Activated T-cell treated with anti-CD3 and anti-CD28 coated beads, Interleukin-2, amount 50 U/mL, for 48 hours (primary cell): ENCODE data around the gene CAMKMT.

ENCODE experiments used
- DNase-seq, 2 experiments: peaks; one replicate each; pipeline ENCODE4 v3.0.0-alpha.2; 2020

CAMKMT gene

DNA sequence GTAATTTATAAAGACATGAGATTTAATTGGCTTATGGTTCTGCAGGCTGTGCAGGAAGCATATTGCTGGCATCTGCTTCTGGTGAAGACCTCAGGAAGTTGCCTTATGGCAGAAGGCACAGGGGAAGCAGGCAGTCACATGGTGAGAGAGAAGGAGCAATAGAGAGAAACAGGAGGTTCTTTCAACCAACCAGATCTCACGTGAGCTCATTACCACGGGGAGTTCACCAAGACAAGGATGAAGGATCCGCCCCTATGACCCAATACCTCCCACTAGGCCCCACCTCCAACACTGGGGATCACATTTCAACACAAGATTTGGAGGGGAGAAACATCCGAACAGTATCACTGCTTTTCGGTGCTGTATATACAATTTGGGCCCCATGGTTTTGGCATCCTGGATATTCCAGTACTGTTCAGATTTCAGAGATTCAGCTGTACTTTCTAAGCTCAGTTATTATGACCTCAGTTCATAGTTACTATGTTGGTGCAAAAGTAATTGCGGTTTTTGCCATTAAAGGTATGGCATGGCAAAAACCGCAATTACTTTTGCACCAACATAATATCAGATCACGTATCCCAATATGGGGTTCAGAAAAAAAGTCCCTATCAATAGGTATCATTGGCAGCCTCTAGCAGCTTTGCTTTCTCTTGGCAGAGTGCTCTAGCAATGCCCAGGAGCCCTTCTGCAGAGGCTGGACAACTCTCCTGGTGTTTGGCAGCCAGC is 390.2 kb downstream of the CAMKMT start:
- no peak for DNase-seq

DNA sequence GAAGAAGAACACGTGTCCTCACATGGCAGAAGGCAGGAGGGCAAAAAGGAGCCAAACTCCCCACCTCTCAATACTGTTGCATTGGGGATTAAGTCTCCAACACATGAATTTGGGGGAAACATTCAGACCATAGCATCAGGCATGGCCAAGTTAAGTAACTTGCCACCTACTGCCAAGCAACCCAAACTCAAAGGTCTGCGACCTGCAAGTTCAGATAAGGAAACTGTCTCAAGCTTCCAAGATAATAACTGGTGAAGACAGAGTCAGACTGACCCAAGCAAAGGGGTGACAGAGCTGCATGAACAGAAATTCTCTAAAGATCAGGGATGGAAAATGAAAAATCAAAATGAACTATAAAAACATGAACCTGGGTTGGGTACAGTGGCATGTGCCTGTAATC is 391.0 kb downstream of the CAMKMT start:
- DNase-seq: no peak

DNA sequence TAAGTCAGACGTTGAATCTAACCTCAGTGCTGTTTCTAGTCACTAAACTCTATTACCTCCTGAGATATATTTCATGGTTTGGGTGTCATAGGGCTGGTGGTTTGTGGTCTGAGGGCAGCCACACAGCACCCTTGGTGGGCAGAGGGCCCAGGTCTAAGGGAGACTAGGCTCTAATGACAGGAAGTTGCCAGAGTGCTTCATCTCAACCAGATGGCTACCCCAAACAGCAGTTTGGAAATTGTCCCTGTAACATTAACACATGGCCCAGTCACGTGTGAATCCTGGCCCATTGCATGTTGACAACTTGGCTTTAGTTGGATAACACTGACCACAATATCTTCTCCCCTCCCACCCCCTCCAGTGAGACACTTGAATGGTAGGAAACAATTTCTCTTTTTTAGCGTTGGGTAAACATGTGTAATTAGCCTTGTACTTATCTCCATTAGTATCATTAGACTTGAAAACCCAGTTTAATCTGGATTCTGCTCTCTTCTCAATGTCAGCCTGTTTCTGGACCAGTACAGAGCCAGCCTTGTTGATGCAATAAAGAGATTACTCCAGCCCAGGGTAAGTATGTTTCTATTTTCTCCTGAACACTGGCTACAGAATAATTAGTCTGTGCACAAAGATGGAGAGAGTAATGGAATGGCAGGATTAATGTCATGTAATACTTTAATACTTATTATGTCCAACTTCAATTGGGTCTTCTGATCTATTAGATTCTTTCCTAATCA is 392.0 kb downstream of the CAMKMT start:
- DNase-seq: peak; percentile 35 to 36

DNA sequence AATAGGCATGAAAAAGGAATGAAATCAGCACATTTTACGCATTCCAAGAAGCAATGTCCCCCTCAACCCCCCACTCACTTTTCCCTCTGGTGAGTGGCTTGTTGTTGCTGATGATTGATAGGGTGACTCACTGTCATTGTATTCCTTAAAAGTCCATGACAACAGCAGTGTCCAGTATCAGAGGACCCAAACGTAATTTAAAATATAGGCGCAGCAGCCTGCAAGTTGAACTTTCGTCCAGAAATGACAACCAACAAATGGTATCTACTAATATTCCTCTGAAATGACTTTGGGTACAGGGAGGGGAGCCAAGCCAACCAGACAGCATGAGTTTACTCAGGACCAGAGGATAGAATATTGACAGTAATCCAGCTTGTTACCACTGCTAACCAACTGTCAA is 396.8 kb downstream of the CAMKMT start:
- no peak for DNase-seq

DNA sequence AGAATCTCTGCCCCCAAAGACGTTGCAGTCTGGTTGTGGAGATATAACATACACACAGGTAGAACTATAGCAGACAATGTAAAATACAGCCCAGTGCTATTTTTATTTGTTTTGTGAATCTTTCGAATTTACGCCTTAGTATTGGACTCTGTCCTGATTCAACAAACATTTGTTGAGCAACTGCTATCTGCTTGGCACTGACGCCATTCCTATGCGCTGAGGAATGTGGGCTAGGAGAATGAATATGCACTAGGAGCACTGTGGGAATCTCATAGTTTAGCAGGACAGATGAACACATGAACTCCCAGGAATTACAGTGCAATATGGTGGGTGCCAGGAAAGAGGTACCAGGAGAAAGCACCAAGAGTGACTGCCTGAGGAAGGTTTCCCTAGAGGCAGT is 398.1 kb downstream of the CAMKMT start:
- DNase-seq: no peak

DNA sequence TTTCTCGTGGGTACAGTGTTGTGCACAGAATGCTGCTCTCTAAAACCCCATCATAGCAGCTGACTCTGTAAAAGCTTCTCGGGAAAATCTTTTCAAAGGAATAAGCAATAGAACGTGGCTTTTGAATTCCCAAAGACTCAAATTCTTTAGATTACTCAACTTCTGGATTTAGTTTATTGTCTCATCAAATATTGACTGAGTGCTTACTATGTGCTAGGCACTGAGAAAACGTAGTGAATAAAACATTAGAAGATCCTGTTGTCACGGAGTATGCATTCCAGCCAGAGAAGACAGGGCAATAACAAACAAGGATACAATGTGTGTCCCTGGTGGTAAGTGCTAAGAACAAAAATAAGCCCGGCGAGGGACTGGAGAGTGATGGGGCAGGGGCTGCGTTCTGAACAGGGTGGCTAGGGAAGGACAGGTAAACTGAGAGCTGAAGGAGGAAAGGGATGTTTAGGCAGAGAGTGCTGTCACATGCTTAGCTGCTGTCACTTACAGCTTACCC is 401.6 kb downstream of the CAMKMT start:
- DNase-seq: no peak

DNA sequence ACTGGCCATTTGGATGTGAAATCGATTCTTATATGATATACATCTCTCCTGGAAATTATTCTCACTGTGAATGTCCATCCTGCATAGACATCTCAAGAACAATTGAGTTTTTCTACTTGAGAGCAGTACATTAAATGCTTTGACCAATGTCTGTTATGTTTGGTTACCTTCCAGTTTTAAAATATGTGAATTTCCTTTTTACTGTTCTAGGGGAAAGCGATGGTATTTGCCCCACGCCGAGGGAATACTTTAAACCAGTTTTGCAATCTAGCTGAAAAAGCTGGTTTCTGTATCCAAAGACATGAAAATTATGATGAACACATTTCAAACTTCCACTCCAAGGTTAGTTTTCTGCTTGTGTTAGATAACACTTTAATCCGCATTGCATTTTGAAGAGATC is 404.5 kb downstream of the CAMKMT start:
- DNase-seq: no peak

DNA sequence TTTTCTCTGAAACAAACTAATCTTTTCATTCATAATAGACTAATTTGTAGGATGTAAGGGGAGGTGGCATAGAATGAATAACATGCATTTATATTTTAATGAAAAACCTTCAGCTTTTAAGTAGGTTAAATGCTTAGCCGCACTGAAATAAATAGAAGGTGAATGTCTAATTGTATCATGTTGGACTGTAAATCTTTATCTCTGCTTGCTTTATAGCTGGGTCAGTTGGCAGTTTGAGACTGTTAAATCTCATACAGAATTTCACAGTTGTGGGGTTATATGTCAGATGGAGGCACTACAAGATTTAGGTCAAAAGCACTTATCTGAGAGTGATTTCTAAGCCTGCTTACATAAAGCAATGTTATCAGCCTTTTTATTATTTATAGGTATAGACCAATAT is 405.0 kb downstream of the CAMKMT start:
- DNase-seq: no peak

DNA sequence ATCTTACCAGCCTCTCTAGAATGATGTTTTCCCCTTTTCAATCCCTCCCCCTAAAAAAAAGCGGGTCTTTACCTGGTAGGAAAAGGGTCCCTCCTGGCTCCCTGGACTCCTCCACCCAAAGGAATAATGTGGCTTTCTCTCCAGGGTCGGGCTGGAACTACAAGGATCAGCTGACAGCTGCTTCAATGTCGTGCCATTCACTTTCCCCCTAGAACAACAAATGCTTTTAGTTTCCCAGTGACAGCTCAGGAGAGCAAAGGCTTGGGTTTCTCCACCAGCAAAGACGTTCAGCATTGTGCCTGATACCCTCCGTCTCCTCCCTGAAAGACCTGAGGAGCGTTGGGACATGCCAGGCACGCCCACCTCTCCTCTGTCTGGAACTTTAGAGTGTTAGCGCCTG is 405.9 kb downstream of the CAMKMT start:
- no peak for DNase-seq

DNA sequence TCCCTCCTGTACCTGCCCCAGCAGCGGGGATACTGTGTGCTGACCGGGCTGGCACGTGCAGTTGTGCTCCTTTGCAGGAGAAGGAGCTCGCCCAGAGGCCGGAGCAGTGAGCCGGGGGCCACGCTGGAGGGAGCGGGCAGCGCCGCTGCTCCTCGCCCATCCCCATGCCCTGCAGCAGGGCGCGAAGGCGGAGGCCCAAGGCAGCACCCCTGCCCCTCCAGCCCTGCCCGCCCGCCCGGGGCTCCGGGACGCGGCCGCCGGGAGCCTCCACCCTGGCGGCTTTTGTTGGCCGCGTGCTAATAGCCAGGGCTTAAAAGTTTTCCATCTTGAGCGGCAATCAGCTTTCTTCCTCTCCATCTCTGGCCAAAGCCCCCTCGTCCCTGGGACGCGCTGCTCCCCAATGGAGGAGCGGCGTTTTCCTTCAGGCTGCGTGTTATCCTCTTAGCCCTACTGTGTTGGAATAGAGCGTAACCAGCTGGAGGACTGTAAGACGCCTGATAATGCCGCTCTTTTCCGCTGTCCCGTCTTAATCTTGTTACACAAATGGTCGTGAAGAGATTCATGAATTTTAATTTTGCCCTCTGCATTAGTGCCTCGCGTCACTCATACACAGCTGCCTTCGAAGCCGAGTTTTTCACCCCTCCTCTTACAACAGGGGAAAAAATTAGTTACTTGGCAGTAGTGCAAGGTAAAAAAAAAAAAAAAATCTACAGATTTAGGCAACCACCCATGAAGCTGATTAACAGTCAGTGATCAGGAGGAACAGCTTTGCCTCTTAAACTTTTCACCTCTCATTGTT is 406.9 kb downstream of the CAMKMT start:
- no peak for DNase-seq

DNA sequence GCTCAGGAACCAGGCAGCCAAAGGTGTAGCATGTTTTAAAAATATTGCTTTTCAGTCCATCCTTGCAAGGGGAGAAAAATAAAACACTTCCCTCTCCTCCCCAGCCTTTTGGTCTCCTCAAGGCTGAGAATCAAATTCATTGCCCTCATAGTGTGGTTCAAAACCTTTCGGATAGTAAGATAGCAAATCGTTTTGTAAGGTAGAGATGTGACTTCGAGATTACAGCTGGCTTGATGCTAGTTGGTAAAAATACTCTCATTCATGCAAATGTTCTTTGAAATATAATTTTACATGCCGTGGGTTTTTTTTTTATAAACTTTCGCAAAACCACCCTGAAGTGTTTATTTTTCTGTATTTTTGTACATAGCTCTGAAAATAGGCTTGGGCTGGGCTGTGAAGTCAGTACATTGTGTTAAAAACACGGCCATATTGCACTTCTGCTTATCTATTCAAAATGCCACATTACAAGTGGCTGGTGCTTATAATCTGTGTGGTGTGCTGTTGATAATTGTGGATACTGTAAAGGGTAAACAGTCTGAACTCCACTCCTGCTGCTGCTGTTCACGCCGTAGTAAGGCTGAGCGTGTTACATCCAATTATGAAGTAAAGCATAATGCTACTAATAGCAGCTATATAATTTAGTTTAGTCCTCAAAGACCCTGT is 407.7 kb downstream of the CAMKMT start:
- no peak for DNase-seq

DNA sequence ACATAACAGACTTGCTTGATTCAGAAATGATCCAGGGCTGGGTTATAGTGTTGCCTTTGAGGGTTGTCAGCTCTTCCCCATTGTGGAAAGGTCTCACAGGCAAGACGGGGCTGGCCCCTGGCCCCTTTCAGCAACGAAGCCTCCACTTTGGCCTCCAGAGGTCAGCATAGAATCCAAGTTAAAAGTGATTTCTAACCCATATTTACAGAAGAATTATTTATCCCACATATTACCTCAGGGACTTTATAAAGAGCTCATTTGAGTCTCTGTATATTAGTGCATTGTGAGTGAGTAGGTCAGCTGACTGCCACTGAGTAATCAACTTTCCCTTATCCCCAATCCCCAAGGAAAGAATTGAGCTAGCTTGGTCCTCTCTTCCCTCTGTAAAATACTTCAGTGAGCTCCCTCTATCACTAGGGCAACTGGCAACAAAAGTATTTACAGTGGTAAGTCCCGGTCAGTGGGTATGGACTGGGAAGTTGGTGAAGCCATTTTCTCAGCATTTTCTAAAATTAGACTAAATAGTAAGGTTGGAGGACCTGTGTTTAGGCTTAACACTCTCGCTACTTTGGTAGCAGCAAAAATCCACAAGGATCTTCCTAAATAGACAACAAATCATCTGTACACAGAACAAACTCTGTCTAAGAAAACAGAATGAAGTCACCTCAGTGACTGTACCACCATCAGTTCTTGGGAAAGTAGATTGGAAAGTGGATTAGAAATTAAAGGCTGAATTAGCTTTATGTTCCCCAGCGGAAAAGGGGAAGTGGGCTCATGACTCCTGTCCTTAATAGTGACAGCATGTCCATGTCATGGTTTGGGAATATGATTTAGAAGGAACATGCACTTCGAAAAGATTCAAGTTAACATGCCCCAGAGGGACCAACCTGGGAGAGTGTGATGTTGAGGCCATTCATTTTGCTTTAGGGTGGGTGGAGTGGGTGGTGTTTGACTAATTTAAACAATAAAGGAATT is 408.8 kb downstream of the CAMKMT start:
- no peak for DNase-seq

DNA sequence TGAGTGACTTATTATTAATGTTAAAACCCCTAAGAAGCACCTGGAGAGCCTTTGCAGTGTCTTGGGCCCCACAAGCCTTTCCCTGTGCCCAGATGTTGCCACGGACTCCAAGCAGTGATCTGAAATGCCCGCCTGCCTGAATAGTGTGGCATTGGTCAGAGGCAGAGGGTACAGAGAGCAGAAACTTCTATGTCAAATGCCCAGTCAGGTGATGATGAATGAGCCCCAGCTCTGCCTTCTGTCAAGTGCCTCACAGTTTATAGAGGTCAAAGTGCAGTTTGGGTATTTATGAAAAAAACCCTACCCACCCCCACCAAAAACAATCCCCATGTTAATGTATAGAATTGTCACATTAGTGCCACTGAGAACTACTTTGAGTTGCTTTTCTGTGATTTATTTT is 409.8 kb downstream of the CAMKMT start:
- no peak for DNase-seq

DNA sequence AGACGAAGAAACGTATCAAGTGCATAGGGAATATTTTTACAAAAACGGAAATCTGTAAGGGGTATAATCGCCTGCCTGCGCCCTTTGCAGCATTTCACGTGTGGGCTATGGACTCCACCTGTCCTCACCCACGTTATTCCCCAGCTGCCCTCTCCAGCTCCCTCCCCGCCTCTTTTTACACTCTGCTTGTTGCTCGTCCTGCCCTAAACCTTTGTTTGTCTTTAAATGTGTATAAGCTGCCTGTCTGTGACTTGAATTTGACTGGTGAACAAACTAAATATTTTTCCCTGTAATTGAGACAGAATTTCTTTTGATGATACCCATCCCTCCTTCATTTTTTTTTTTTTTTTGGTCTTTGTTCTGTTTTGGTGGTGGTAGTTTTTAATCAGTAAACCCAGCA is 410.4 kb downstream of the CAMKMT start:
- no peak for DNase-seq

DNA sequence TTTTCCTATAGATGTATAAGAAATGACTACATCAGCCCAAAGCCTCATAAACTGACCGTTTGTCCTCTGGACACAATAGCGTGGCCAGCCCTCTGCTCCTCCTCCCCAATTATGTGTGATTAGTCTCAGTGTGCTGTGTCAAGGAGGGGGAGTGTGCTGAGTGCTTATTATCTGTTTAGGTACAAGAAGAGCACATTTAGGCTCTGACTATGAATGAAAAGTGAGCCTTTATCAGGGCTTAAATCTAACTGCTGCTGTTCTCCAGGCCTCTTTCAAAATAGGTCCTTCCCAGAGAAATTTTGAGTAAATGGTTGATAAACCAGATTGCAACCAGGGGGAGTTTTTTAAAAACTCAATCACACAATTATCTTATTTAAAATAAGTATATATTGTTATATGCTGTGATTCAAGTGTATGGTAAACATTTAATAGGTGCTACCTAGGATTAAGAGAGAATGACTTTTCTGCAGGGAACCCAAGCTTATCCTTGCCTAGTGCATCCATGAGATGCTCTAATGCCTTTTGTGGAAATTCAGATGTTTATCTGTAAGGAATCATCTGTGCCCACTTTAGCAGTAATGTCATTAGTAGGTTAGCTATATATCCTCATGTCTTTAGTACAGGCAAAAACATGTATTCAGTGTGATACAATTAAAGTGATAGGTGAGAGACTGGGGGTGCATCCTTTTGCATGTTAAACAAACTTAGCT is 411.1 kb downstream of the CAMKMT start:
- no peak for DNase-seq

DNA sequence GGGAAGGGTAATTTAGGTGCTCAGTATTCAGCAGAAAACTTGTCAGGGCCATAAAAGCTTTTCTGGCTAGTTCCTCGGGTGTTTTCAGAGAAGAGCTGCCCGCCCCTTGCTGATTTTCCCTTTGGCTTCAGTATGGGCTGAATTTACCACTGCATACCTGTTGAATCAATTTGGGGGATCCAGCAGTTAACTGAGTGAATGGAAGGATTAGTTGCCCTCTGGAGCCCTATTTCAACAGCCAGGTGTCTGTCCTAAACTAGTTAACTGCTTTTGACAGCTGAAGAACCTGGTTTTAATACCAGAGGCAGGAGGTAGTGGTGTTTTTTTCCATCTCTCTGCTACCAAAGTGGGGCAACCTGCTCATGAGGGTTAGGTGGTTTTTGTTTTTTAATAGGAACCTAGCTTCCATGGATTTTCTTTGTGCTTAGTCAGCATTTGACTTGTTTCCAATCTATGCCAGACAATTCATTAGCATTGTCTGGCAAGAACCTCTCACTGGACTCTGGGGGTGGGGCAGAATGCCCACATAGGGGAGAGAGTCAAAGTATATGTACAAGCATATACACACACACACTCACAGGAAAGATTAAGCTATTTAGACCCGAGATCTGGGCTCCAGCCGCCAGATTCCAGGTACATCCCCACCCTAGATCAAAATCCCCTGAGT is 413.2 kb downstream of the CAMKMT start:
- no peak for DNase-seq

DNA sequence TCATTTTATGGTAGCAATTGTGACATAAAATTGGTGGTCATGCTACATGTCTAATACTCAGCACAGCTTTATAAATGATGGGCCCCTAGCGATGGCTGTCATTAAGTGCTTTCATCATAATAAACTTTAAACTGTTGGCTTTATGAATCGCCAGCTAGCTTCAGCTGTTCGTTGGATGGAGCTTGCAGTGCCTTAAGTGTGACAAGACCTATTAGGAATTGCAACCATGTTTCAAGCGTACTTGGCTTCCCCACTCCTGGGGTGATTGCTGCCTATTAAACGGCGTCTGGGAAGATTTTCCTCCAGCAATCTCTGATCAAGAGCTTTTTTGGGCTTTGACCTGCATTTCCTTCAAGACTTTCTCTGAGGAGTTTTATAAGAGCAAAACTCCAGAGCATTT is 415.3 kb downstream of the CAMKMT start:
- no peak for DNase-seq

DNA sequence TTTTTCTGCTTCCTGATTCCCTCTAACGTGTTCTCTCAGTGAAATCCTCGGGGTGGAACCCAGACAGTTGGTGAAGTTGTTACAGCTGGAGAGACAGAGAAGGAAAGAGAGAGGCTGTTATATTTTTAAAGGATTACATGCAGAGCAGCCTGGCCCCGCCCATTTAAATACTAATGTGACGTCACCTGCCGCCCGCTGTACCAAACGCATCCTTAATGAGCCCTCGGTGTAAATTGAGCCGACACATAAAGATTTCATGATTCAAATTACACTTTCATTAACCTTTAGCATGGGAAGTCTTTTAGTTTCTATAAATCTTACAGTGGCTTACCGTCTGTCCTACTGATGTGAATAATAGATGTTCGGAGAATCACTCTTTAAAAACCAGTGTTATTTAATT is 415.8 kb downstream of the CAMKMT start:
- DNase-seq: peak in 1 of 2 experiments; percentile 30

DNA sequence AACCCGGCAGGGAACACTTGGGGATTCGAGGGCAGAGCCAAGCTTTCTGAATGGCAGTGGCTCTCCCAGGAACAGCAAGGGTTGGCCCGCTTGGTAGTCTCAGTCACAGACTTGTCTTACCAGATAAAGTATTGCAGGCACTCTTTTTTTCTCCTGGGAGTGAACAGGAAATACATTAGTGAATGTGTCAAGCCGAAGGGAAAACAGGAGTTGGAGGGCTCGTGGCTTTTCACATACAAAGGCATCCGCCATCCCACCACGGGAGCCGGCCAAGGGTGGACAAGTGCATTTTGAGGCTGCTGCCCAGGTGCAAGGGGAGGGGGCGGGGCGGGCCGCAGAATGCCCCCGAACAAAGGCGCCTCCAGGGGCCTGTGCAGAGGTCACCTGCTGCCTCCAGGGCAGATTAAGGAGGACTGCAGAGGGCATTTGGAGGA is 416.5 kb downstream of the CAMKMT start:
- no peak for DNase-seq

DNA sequence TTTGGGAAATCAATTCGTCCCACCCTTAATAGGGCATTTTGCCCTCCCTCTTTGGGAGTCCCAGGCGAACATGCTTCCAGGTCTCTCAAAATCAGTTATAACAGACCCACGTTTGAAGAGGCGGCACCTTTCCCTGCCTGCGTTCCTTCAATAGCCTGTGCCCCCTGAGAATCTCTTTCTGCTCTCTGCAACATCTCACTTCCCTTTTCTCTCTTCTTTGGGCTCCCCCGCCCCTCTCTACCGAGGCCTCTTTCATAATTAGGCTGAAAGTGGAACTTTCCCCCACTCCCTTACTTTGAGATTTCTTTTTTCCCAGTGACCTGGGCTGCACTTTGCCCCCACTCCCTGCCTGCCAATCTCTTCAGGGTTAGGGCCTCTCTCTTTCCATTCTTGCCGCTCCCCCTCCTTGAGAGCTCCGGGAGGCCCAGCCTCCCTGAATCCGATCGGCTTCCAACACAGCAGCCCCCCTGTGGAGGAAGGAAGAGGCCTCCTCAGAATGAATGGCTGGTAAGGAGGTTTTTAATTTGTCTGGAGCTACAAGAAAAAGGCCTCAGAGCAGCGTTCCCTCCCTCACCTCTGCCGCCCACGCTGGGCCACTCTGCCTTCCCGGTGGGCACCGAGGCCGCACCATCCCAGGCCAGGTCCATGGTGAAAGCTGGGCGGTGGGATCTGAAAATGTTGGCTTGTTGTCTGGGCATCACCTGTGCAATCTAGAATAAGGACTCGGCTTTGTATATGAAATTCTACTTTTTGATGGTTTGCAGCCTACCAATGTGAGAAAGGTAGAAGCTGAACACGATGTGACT is 417.1 kb downstream of the CAMKMT start:
- no peak for DNase-seq
